ENCODE measurements around the gene GRM6.

GRM6 gene

DNA sequence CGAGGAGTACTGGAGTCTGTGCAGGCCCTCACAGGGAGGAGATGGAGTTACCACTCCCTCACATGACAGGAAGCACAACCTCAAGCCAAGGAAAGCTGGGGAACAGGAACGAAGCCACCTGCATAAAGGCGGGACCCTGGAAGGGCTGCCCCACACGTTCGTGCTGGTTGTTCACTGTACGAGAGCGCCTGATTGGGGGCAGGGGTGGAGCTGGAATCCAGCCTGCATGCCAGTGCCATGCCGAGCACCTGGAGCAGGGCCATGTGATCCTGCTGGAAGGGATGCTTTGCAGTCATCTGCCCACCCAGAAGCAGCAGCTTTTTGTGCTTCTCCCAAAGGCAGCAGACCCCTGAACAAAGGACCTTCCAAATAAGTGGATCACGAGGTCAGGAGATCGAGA lies 11.4 kb downstream of the GRM6 start:
- no peak for DNase-seq

DNA sequence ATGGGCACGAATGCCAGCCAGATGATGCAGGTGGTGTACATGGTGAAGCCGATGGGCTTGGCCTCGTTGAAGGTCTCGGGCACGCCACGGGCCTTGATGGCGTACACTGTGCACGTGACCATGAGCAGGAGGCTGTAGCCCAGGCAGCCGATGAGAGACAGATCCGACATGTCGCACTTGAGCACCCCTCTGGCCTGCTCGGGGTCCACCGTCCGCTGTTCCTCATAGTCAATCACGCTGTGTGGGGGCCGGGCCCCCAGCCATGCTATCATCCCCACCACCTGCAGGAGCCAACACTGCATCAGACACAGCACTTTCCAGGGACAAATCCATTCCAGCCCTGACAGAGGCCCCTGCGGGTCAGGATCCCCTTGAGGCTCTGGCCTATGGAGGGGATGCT lies 12.2 kb downstream of the GRM6 start:
- no peak for DNase-seq

DNA sequence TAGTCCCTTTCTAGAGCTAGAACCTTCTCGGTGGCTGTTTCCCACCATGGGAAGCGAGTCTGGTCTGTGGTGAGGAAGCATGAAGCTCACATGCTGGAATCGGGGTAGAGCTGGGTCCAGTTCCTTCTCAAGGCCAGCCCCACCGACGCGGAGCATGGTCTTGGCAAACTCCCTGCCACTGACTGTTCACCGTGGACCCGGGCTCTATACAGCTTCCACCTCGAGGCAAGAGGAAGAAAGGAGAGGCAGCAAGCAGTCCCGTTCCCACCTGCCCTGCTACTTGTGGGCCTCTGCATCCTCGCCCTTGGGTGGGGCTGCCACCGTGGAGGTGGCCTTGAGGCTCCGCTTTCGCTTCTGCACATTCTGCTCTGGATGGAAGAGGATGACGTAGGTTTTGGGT lies 13.7 kb downstream of the GRM6 start:
- no peak for DNase-seq

DNA sequence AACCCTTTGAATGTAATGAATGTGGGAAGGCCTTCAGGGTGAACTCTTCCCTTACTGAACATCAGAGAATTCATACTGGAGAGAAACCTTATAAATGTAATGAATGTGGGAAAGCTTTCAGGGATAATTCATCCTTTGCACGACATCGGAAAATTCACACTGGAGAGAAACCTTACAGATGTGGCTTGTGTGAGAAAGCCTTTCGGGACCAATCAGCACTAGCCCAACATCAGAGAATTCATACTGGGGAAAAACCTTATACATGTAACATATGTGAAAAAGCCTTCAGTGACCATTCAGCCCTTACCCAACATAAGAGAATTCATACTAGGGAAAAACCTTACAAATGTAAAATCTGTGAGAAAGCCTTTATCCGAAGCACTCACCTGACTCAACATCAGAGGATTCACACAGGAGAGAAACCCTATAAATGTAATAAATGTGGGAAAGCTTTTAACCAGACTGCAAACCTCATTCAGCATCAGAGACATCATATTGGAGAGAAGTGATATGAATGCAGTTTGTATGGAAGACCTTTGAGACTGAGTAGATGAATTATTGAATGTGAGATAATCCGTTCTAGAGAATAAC lies 29.6 kb downstream of the GRM6 start:
- DNase-seq, result no peak

DNA sequence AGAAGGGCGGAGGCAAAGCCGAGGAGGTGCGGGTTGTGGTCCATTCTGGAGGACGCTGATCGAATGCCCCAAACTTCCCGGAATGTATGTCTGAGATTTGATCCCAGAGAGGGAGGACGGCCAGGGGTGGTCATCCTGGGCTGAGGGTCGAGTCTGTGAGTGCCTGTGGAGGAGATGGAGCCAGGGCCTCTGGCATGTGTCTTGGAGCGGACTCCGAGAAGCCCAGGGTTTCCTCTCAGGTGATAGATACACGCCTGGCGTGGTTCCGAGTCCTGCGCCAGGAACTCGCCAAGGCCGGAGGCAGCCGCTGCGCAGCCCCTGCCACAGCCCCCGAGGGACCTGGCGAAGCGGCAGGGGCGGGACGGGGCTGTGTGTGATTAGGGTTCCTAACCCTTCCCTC lies 53.8 kb downstream of the GRM6 start:
- DNase-seq, result no peak

DNA sequence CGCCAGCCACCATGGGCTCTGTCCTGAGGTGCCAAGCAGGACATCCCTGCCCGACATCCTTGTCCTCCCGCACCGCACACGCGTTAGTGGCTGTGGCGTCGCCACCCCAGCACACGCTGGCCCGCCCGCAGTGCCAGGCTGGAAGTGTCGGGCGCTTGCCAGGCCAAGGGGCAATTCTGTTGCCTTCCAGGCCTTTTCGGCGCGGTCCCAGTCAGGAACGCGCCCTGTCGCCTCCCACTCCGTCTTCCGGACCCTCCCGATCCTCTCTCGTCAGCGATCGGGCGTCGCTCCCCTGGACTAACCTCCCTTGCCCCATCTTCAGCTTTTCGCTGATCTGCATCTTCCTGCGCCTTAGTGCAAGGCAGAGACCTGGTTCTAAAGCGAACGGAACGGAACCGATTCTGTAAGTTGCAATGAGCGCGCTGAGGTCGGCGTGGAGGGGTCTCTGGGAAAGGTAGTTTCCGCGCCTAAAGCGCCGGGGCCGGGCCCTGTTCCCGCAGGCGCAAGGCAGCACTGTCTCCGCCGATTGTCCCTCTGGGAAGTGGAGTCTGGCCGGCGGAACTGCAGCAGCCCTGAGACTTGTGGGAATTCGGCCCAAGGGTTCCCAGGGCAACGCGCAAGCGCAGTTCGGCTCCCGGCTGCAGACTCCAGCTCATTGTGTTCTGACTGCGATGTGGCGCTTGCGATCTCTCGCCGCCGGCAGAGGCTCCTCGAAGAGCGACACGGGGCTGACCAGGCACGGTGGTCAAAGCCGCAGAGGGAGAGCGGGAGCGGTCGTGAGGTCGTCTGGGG lies 54.4 kb downstream of the GRM6 start, which contains the start of gene ZNF454:
ZNF454 (plus strand) TSS at position 630 of the 792 bp plus-strand sequence. CDS start 1,594 bp downstream, outside the sequence.
- no peak for DNase-seq

DNA sequence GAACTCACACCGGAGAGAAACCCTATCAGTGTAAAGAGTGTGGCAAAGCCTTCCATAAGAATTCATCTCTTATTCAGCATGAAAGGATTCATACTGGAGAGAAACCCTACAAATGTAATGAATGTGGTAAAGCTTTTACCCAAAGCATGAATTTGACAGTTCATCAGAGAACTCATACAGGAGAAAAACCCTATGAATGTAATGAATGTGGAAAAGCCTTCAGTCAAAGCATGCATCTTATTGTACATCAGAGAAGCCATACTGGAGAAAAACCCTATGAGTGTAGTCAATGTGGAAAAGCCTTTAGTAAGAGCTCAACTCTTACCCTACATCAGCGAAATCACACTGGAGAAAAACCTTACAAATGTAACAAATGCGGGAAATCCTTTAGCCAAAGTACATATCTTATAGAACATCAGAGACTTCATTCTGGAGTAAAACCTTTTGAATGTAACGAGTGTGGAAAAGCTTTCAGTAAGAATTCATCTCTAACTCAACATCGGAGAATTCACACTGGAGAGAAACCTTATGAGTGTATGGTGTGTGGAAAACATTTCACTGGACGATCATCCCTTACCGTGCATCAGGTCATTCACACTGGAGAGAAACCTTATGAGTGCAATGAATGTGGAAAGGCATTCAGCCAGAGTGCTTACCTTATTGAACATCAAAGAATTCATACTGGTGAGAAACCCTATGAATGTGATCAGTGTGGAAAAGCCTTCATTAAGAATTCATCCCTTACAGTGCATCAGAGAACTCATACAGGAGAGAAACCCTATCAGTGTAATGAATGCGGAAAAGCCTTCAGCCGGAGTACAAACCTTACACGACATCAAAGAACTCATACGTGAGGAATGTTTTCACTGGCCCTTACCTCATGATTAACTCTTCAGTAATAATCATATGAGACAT lies 63.0 kb downstream of the GRM6 start:
- no peak for DNase-seq

Data from GOT3 (cell line).